Frontal cortex (tissue), 4 donors: ENCODE data around the gene AKR1A1. TPM values are rescaled to one million over a fixed set of nuclear protein-coding genes. Genes with fewer than 3 reads are reported as not detected.
A peak's percentile ranks its signal among the peaks of the same experiment; 100 is the strongest.
"Not testable (repeated sequence)": the region's sequence is repeated elsewhere in the genome, so short reads cannot be mapped to it uniquely, and the experiment has no call there.

Experiments used
- DNase-seq, 2 donors: peaks; one replicate each; pipeline ENCODE4 v3.0.0; 2012; ENCODE audit warnings: low spot score in 2 of 2
- FAIRE-seq: peaks from 2 replicates; lab custom pipeline; 2012; peaks lifted over from hg19 to GRCh38; lab: Jason Lieb, UNC
- total RNA-seq: library from RNA; depleted of rRNA; stranded (reverse); fragments of >200 nt; gene quantifications from one replicate; pipeline ENCODE4 v1.2.3, GENCODE V29; 2014
- donor health status: control.
- donor health status: control.
- donor health status: control.

The AKR1A1 gene
- total RNA-seq = 74.6 TPM

- FAIRE-seq (no peak), DNase-seq (peak; percentile 73 to 82)
These were observed at the start of gene AKR1A1 for GRCh38 chr1:45550401-45551351. Gene AKR1A1 (plus strand): TSS chr1:45550826. CDS start chr1:45561795, 10,969 bp downstream.

- no peak for FAIRE-seq
- no peak for DNase-seq
These were observed 49.1 kb upstream of the AKR1A1 start for GRCh38 chr1:45501505-45501859.

GRCh38 chr1:45503462-45504360, 46.9 kb upstream of the AKR1A1 start:
- DNase-seq (no peak), FAIRE-seq (no peak)

- DNase-seq = no peak
- FAIRE-seq = no peak
These were observed 43.4 kb upstream of the AKR1A1 start for GRCh38 chr1:45507195-45507594.

GRCh38 chr1:45507893-45508292, 42.7 kb upstream of the AKR1A1 start:
- FAIRE-seq (no peak), DNase-seq (no peak)

- DNase-seq (no peak), FAIRE-seq (no peak)
These were observed 42.1 kb upstream of the AKR1A1 start for GRCh38 chr1:45508295-45509151.

GRCh38 chr1:45510036-45510971, 40.3 kb upstream of the AKR1A1 start:
- no peak for FAIRE-seq
- DNase-seq = no peak

GRCh38 chr1:45510972-45511527, 39.6 kb upstream of the AKR1A1 start:
- FAIRE-seq (no peak), DNase-seq (no peak)

- DNase-seq (no peak), FAIRE-seq (no peak)
These were observed 38.0 kb upstream of the AKR1A1 start for GRCh38 chr1:45512641-45513054.

GRCh38 chr1:45513532-45514260, 36.9 kb upstream of the AKR1A1 start:
- not testable (repeated sequence) for FAIRE-seq, DNase-seq

GRCh38 chr1:45516036-45516435, 34.6 kb upstream of the AKR1A1 start:
- FAIRE-seq (no peak), DNase-seq (no peak)

GRCh38 chr1:45516465-45516864, 34.2 kb upstream of the AKR1A1 start:
- DNase-seq = no peak
- FAIRE-seq = no peak

GRCh38 chr1:45518366-45518765, 32.3 kb upstream of the AKR1A1 start:
- DNase-seq, FAIRE-seq: not testable (repeated sequence)

GRCh38 chr1:45518910-45519309, 31.7 kb upstream of the AKR1A1 start:
- FAIRE-seq (no peak), DNase-seq (no peak)

GRCh38 chr1:45519774-45520173, 30.9 kb upstream of the AKR1A1 start:
- FAIRE-seq, DNase-seq: not testable (repeated sequence)

- DNase-seq = peak; percentile 89 to 95
- FAIRE-seq = no peak
These were observed 29.0 kb upstream of the AKR1A1 start, which contains the start of gene PRDX1 for GRCh38 chr1:45521413-45522323. Gene PRDX1 (minus strand): TSS chr1:45521884. CDS start chr1:45519043, 2,841 bp downstream.
